GM19099 (cell line): ENCODE data around the gene AIDA.
A peak's percentile ranks its signal among the peaks of the same experiment; 100 is the strongest.

Experiments used
- POLR2A ChIP-seq: IDR thresholded peaks from 3 replicates; pipeline ENCODE4 v1.6.1; 2011; ENCODE audit warnings: low read depth; ENCODE audit not compliant: insufficient read length; ENCODE audit errors: extremely low read depth

Gene AIDA, protein sequence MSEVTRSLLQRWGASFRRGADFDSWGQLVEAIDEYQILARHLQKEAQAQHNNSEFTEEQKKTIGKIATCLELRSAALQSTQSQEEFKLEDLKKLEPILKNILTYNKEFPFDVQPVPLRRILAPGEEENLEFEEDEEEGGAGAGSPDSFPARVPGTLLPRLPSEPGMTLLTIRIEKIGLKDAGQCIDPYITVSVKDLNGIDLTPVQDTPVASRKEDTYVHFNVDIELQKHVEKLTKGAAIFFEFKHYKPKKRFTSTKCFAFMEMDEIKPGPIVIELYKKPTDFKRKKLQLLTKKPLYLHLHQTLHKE

DNA sequence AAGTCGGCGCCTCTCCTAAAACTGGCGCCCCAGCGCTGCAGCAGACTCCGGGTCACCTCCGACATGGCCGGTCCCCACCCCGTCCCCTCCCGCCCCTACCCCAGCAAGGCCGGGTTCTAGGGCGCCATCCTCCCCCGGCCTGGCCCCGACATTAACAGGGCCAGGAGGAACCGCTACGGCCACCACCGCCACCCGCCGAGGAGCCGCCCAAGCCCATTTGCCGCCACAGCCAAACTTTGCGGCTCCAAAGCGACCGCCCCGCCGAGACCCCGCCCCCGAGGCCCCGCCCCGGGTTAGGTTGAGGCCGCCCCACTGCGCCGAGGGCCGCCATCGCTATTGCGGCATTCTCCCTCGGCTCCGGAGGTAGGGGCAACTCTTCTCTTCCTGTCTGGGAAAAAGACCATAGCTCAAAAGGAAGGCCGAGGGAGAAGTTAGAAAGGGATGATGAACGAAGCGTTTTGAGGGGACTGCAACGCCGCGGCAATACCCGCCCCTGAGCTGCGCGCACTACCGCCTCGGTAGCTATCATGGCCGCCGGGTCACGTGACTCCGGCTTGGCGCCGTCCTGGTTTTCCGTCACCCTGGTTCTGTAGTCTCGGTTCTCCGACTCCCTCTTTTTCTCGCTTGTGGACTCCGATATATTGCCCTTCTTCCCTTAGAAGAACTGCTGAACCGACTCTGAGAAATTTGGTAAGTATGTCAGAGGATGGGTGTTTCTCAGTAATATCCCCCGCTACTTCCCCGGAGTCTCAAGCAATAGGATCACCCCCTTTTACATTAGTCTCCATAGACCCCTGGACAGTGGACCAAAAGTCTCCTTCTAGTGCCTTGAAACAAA is at the start of gene AIDA, which contains the start of gene BROX:
AIDA (minus strand) TSS at position 239 of the 838 bp plus-strand sequence; CDS start at position 65, 174 bp downstream.
BROX (plus strand) TSS at position 312 of the 838 bp plus-strand sequence. CDS start 3,136 bp downstream, outside the sequence.
- peak; percentile 66 for TF ChIP-seq POLR2A

DNA sequence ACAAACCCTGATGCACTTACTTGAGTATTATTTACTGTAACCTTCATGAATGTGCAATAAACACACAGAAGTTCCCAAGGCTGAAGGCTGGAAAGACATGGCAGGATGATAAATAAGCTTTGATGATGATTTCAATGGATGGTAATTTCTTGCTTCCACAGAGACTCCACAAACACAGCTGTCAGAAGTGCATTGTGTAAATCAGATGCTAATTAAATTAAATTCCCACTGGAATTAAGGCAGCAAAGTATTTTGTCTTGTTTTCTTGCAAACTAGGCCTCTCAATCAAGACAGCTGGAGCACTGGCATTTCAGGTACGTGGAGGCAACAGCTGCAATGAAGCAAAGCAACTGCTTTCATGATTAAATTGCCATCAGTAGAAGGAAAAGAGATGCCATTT is 48.8 kb upstream of the AIDA start:
- TF ChIP-seq POLR2A = no peak

GRCh38 chr1:222759451-222760035 is 47.3 kb upstream of the AIDA start:
- TF ChIP-seq POLR2A = no peak

DNA sequence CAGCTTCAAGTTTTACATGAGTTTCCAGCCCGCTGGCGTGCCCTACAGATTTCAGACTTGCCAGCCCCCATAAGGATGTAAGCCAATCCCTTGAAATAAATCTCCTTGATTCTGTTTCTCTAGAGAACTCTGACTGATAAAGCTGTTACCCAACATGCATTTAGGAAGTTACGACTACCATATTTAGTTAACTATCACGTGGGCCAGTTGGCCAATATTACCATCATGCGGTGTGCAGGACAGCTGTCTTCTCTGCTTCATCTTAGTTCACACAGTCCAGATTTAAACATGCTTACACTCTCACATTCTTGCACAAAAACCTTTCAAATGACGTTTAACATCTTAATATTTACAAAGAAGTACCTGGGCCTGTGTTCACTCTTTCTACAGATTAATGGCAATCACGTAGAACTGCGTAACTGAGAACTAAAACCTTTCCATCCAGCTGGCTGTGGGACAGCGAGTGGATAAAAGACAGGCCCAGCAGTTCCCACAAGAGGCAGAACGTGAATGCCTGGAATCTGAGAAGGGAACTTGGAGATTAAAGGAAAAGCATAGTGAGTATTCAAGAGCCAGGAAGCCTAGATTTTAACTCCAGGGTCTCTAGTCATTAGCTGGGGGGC is 45.5 kb upstream of the AIDA start:
- TF ChIP-seq POLR2A = no peak

DNA sequence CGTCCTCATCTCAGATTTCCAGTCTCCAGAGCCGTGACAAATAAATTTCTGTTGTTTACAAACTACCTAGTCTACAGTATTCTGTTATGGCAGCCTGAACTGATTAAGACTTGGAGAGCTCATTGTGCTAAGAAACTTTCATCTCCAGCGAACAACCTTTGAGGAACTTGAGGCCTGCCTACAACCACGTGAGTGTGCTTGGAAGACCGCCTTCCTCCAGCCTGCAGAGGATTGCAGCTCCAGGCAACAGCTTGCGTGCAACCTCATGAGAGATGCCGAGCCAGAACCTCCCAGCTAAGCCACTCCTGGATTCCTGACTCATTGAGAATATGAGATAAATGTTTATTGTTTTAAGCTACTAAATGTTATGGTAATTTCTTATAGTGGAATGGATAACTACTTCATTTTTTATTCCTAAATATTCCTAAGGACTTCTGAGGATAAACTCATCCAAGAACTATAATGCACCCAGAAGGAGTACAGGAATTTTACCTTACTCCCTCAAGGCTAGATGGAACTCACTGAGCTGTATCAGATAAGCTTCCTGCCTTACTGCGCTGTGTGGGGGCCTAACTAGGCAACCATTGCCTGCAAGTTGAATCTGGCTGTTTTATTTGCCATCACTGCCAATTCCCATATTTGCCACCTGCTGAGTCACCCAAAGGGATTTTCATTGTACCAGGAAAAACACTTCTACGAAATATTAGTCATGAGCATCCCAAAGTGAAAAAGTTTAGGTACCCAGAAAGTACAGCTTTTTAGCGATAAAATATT is 42.3 kb upstream of the AIDA start:
- no peak for TF ChIP-seq POLR2A

DNA sequence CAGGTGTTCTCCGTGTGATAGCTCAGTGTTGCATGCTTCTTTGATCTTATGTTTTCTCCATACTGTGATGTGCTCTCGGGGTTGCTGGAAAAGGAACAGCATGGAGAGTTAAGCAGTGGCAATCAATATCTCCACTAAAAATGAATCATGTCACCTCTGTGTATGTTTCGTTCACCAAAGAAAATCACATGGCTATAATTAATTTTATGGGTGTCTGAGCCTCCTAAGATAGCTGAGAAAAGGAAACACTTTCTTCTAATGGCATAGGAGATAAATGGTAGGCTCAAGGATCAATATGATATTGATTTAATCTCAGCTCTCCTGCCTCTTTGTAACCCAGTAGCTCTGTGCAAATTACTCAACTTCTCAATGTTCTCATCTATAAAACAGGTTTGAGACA is 39.0 kb upstream of the AIDA start:
- TF ChIP-seq POLR2A = no peak

- no peak for TF ChIP-seq POLR2A
These were observed 38.4 kb upstream of the AIDA start for GRCh38 chr1:222750651-222751050.

GRCh38 chr1:222749927-222750326 is 37.6 kb upstream of the AIDA start:
- TF ChIP-seq POLR2A = no peak

DNA sequence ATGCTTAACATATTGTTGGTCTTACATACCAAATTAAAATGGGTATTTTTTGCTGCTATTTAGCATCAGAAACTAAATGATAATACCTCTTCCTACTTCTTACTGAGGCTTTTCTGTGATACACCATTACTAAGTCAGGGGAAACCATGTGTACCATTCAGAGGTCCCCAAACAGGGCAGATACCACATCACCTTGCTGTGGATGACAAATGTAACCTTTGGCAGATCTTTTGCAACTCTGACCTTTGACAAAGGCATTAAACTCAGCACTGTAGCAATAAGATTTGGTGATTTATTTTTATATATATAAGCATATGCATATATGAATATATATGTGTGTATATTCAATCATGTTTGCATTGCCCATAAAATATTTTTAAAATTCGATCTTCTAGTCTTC is 27.6 kb upstream of the AIDA start:
- TF ChIP-seq POLR2A = no peak

- TF ChIP-seq POLR2A = no peak
These were observed 27.2 kb upstream of the AIDA start for GRCh38 chr1:222739465-222739864.

DNA sequence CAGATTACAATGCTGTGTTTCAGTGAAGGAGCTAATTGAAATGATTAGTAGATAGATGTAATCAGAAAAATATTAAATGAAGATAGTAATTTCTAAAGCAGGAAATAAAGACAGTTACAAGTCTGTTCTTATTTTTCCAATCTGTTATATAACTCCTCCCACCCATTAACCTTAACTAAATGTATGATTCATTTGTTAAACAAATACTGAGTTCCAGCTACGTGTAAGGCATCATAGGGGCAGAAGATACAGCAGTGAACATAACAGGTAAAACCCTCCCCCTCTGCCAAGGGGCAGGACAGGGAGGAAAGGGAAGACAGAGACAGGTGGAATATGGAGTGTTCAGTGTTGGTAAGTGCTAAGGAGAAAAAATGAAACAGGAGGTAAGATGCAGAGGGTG is 24.7 kb upstream of the AIDA start, which contains the start of gene FAM177B:
FAM177B (plus strand) TSS at position 231 of the 400 bp plus-strand sequence. CDS start 9,344 bp downstream, outside the sequence.
- no peak for TF ChIP-seq POLR2A

DNA sequence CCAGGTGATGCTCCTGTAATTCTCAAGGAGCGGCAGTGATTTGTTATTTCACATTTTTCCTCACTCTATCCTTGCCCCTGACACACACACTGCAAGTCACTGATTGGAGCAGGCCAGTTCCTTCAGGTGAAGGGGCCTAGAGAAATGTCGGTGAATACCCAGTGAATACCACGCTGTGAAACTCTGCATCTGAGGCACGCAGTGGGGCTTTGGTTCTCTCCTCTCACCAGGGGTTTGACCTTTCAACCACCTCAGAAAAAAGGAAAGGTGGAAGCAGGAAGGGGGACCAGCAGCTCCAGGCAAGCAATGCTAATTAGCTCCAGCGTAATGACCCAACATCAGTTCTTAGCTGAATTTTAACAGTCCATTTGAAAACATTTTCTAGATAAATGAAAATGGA is 24.2 kb upstream of the AIDA start:
- TF ChIP-seq POLR2A = no peak

- TF ChIP-seq POLR2A = no peak
These were observed 22.4 kb upstream of the AIDA start for GRCh38 chr1:222734740-222735139.
